ENCODE results near the gene OARD1. TPM values are rescaled to one million over a fixed set of nuclear protein-coding genes. Genes with fewer than 3 reads are reported as not detected.

OARD1 gene
- polyA plus RNA-seq, 1 of the 3 experiments (the other 2 are of a cell fraction), result 5.6 TPM

GRCh38 chr6:41027799-41028560, 44.2 kb downstream of the OARD1 start:
- H3K9ac ChIP-seq, result no peak overlapping the region
- H3K4me3 ChIP-seq (ENCODE audit: low read depth in 2 of 2, low read length in 1 of 2), result peak overlapping the region in 1 of 2 experiments; percentile 39; a peak in 2 of 4 replicates
- 46% methylated on average over 15 of the region's 45 CpGs for WGBS (ENCODE audit: low lambda C conversion rate)

More at GRCh38 chr6:41027799-41028560, 44.2 kb downstream of the OARD1 start:
- no peaks in the 10 kb centered on the region for H3K36me3 ChIP-seq (replicated peaks in 1 of 2; ENCODE audit: control insufficient read depth in 1 of 2, insufficient read depth in 2 of 2, low read length in 1 of 2)
- H4K20me1 ChIP-seq (ENCODE audit: insufficient read depth), result no peaks in the 10 kb centered on the region
- ChIA-PET CTCF (interaction anchor here (0.5 to 5.3 kb wide), 63 partner anchors 8 to 1666 kb away, joined by 3 to 50 read pairs (median 4); partner anchors contain the start of genes APOBEC2, TSPO2 and UNC5CL), POLR2A (no interaction called here)
- H3F3A ChIP-seq (replicated peaks; ENCODE audit: insufficient read depth), result no peaks in the 10 kb centered on the region
- no peaks in the 10 kb centered on the region for H3K9me3 ChIP-seq
- no peak overlapping the region for H3K27ac ChIP-seq (ENCODE audit: low read depth in 2 of 2, low read length in 1 of 2)
- TF ChIP-seq RXRA (IDR thresholded peaks at IDR 0.05; ENCODE audit: borderline replicate concordance, low read depth), result no peak
- TF ChIP-seq RAD21 (IDR thresholded peaks at IDR 0.05; ENCODE audit: low read length), result peak; percentile 91
- peak; percentile 95 for TF ChIP-seq CTCF (IDR thresholded peaks at IDR 0.05)
- TF ChIP-seq MXI1 (IDR thresholded peaks at IDR 0.05; ENCODE audit: low read depth, low read length), result peak; percentile 31; the same call in 1 of the 2 replicates
- TF ChIP-seq POLR2AphosphoS5 (IDR thresholded peaks at IDR 0.05; ENCODE audit: low read depth, low read length), result no peak
- TF ChIP-seq RCOR1 (IDR thresholded peaks at IDR 0.05; ENCODE audit: low read length), result 0 out of 2 replicates have a peak, but pooled peaks have one; percentile 12
- TF ChIP-seq GABPA (IDR thresholded peaks at IDR 0.05; ENCODE audit: low read depth), result no peak
- TF ChIP-seq SMC3 (IDR thresholded peaks at IDR 0.05; ENCODE audit: low read depth, low read length), result peak; percentile 83
- TF ChIP-seq IRF3 (IDR thresholded peaks at IDR 0.05; ENCODE audit: low read depth, low read length), result no peak
- TF ChIP-seq MAX (IDR thresholded peaks at IDR 0.05; ENCODE audit: low read depth), result peak; percentile 52; the same call in 1 of the 2 replicates
- peak; percentile 32 for TF ChIP-seq CHD2 (IDR thresholded peaks at IDR 0.05; ENCODE audit: low read length, partially characterized antibody)
- no peak for TF ChIP-seq FOXM1 (IDR thresholded peaks at IDR 0.05; ENCODE audit: low read depth)
- H3K79me2 ChIP-seq (ENCODE audit: insufficient read depth), result no peaks in the 10 kb centered on the region
- peak overlapping the region; percentile 61; the same call in 1 of the 2 replicates for H2AFZ ChIP-seq (ENCODE audit: low read depth)
- no peaks in the 10 kb centered on the region for H3K27me3 ChIP-seq (ENCODE audit: insufficient read depth)
- no peaks in the 10 kb centered on the region for H3K9me2 ChIP-seq
- H3K4me1 ChIP-seq (ENCODE audit: control insufficient read depth in 1 of 2, insufficient read depth in 2 of 2, low read depth in 1 of 2, low read length in 1 of 2), result peaks cover 0 to 12% of the 10 kb centered on the region in 2 experiments; a peak in 1 of 4 replicates
- no peak overlapping the region; the same call in 1 of the 2 replicates for H3K4me2 ChIP-seq
- peak; percentile 95 for DNase-seq
